HCT116 (cell line): ENCODE data around the gene ESPN. TPM values are rescaled to one million over a fixed set of nuclear protein-coding genes. Genes with fewer than 3 reads are reported as not detected.

Experiments used
- ATAC-seq: fragments of 200-7000 bp; cut with Tn5 transposase; 2 replicates; pipeline ENCODE4 v1.9.1; 2020; ENCODE audit warnings: mild to moderate bottlenecking, moderate library complexity
- BruUV-seq: library from RNA; stranded (reverse); fragments of 400-500 nt; replicated peaks from 2 replicates; lab custom pipeline; 2021; lab: Mats Ljungman, UMichigan
- CTCF ChIA-PET: fragments of 300-600 bp; sonication (Branson Sonifier 250); formaldehyde crosslinking; loops from one replicate; lab custom pipeline; 2021; ENCODE audit warnings: antibody characterized with exemption; lab: Charles Lee
- POLR2A ChIA-PET: fragments of 300-600, 350-600 bp; sonication (Branson Sonifier 250); formaldehyde crosslinking; loops from one replicate; lab custom pipeline; 2021; ENCODE audit warnings: antibody characterized with exemption; lab: Charles Lee
- RAD21 ChIA-PET, 2 experiments: fragments of 300-600 bp; sonication (Branson Sonifier 250); formaldehyde crosslinking; loops; one replicate each; lab custom pipeline; 2023; ENCODE audit warnings: low total read pairs in 2 of 2; ENCODE audit not compliant: uncharacterized antibody in 2 of 2, unreplicated experiment in 2 of 2, low non-redundant PET in 1 of 2; lab: Charles Lee
- DNase-seq: peaks from one replicate; pipeline ENCODE4 v3.0.0-alpha.2; 2010; ENCODE audit warnings: low read depth, low spot score
- H2AFZ ChIP-seq: fragments of 200-600 bp; shearing (Covaris generic), sonication (generic); 2 replicates; pipeline ENCODE4 v1.6.1; 2017; ENCODE audit warnings: low read depth, mixed run types, mixed read lengths, antibody characterized with exemption, low read length; ENCODE audit not compliant: poor library complexity, severe bottlenecking
- H3K27ac ChIP-seq: 2 replicates; pipeline ENCODE4 v1.5.1; 2012; ENCODE audit warnings: low read depth, low read length
- H3K27me3 ChIP-seq: fragments of 200-600 bp; sonication (generic); 2 replicates; pipeline ENCODE4 v1.6.1; 2016; ENCODE audit warnings: mixed run types, low read length, mixed read lengths; ENCODE audit not compliant: insufficient read depth
- H3K36me3 ChIP-seq, 2 experiments: fragments of 200-500 bp in 1 of 2; fragments of 200-600 bp in 1 of 2; sonication (Bioruptor generic) in 1 of 2; sonication (generic) in 1 of 2; 2 replicates each; pipeline versions ENCODE4 v1.5.1 to v1.6.1; 2014 to 2016; ENCODE audit warnings: low read length in 2 of 2, inconsistent platforms in 1 of 2, mixed read lengths in 1 of 2, mixed run types in 1 of 2; ENCODE audit not compliant: insufficient read depth in 2 of 2, control insufficient read depth in 1 of 2
- H3K4me1 ChIP-seq, 2 experiments: fragments of 200-600 bp in 1 of 2; sonication (generic) in 1 of 2; 2 replicates each; pipeline versions ENCODE4 v1.5.1 to v1.6.1; 2012 to 2017; ENCODE audit warnings: low read length in 2 of 2, inconsistent platforms in 1 of 2, mild to moderate bottlenecking in 1 of 2, mixed read lengths in 1 of 2, mixed run types in 1 of 2, moderate library complexity in 1 of 2; ENCODE audit not compliant: insufficient read depth in 2 of 2, control insufficient read depth in 1 of 2
- H3K4me2 ChIP-seq: fragments of 200-600 bp; sonication (generic); 2 replicates; pipeline ENCODE4 v1.6.1; 2017; ENCODE audit warnings: mixed run types, low read length, mixed read lengths
- H3K4me3 ChIP-seq, 2 experiments: fragments of 200-600 bp in 1 of 2; sonication (generic) in 1 of 2; replicated peaks in 1 of 2; 2 replicates each; pipeline ENCODE4 v1.5.1; 2011 to 2016; ENCODE audit warnings: low read length in 2 of 2, control low read depth in 1 of 2, low read depth in 1 of 2, mild to moderate bottlenecking in 1 of 2, mixed read lengths in 1 of 2, mixed run types in 1 of 2
- H3K79me2 ChIP-seq: fragments of 200-600 bp; sonication (generic); 2 replicates; pipeline ENCODE4 v1.6.1; 2017; ENCODE audit warnings: mild to moderate bottlenecking, mixed run types, low read length, moderate library complexity, mixed read lengths; ENCODE audit not compliant: insufficient read depth
- H3K9ac ChIP-seq: fragments of 200-600 bp; sonication (generic); 2 replicates; pipeline ENCODE4 v1.6.1; 2016; ENCODE audit warnings: low read length, mixed read lengths
- H3K9me2 ChIP-seq: fragments of 200-600 bp; sonication (generic), shearing (Covaris generic); 2 replicates; pipeline ENCODE4 v1.6.1; 2017; ENCODE audit warnings: mixed run types, mild to moderate bottlenecking, moderate library complexity; ENCODE audit not compliant: insufficient read depth
- H3K9me3 ChIP-seq, 2 experiments: fragments of 200-500 bp in 1 of 2; fragments of 200-600 bp in 1 of 2; sonication (Bioruptor generic) in 1 of 2; sonication (generic) in 1 of 2; 2 replicates each; pipeline ENCODE4 v1.6.1; 2014 to 2017; ENCODE audit warnings: low read length in 2 of 2, mixed read lengths in 2 of 2, inconsistent platforms in 1 of 2, low read depth in 1 of 2, mild to moderate bottlenecking in 1 of 2, mixed run types in 1 of 2, moderate library complexity in 1 of 2; ENCODE audit not compliant: control insufficient read depth in 1 of 2, insufficient read depth in 1 of 2
- H4K20me1 ChIP-seq: fragments of 200-600 bp; sonication (generic), shearing (Covaris generic); 2 replicates; pipeline ENCODE4 v1.6.1; 2017; ENCODE audit warnings: mixed run types, mild to moderate bottlenecking, moderate library complexity; ENCODE audit not compliant: insufficient read depth
- EGR1 ChIP-seq: IDR thresholded peaks from 2 replicates; pipeline ENCODE4 v1.6.1; 2012; ENCODE audit warnings: low read depth
- ELF1 ChIP-seq: IDR thresholded peaks from 2 replicates; pipeline ENCODE4 v1.6.1; 2012; ENCODE audit warnings: low read depth, borderline replicate concordance
- EZH2 ChIP-seq: fragments of 200-600 bp; sonication (generic); IDR thresholded peaks from 2 replicates; pipeline ENCODE4 v1.6.1; 2017; ENCODE audit warnings: antibody characterized with exemption, mixed run types
- MAX ChIP-seq: IDR thresholded peaks from 2 replicates; pipeline ENCODE4 v1.6.1; 2012
- POLR2AphosphoS5 ChIP-seq: IDR thresholded peaks from 2 replicates; pipeline ENCODE4 v1.6.1; 2011; ENCODE audit warnings: mild to moderate bottlenecking, low read depth, low read length, moderate library complexity
- RAD21 ChIP-seq: IDR thresholded peaks from 2 replicates; pipeline ENCODE4 v1.6.1; 2012; ENCODE audit warnings: low read depth, mild to moderate bottlenecking
- SIN3A ChIP-seq: IDR thresholded peaks from 2 replicates; pipeline ENCODE4 v1.6.1; 2012; ENCODE audit warnings: low read depth
- SP1 ChIP-seq: IDR thresholded peaks from 2 replicates; pipeline ENCODE4 v1.6.1; 2012; ENCODE audit warnings: low read depth
- SRF ChIP-seq: IDR thresholded peaks from 2 replicates; pipeline ENCODE4 v1.6.1; 2012; ENCODE audit warnings: low read depth
- YY1 ChIP-seq: IDR thresholded peaks from 2 replicates; pipeline ENCODE4 v1.6.1; 2011; ENCODE audit warnings: low read length, low read depth, moderate library complexity, mild to moderate bottlenecking; ENCODE audit not compliant: insufficient replicate concordance; ENCODE audit errors: extremely low read depth
- intact Hi-C: fragments of 100-400 bp; cut with micrococcal nuclease; formaldehyde crosslinking; loops from 2 replicates; pipeline ENCODE4 v1.10.0; 2022
- total RNA-seq: library from RNA; stranded (reverse); gene quantifications from one replicate; pipeline ENCODE4 v1.2.1, GENCODE V29; 2021; ENCODE audit not compliant: unreplicated experiment
- TF ChIP-seq, protein P1 (sequence below): IDR thresholded peaks from 2 replicates; pipeline ENCODE4 v1.6.1; 2012
- TF ChIP-seq, protein P2 (sequence below): IDR thresholded peaks from 2 replicates; pipeline ENCODE4 v1.6.1; 2011; ENCODE audit warnings: mild to moderate bottlenecking, low read length, moderate library complexity; ENCODE audit not compliant: insufficient replicate concordance; ENCODE audit errors: extremely low read depth

ESPN gene
- total RNA-seq, 1 experiment from 2014 or later = 114 TPM

DNA sequence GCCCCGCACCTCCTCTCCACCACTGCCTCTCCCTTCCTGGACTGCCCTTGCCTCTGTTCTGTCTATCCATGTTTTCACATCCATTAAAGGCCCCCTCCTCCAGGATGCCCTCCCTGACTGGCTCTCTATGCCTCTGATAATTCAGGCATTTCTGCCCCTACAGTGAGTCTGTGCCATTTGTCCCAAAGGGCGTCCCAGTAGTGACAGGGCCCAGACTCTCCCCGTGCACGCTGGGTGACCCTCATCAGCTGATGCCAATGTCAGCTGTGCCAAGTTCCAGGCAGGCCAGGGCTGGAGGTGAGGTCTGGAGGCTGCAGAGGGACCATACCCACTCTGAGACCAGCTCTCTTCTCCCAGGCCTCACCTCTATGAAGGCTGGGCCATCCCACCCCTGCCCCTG is 70.1 kb downstream of the ESPN start:
- Histone ChIP-seq H4K20me1 (no peaks in the 10 kb centered on the region), H3K4me3 (no peak overlapping the region), H2AFZ (no peak overlapping the region), H3K4me2 (no peak overlapping the region), H3K36me3 (no peaks in the 10 kb centered on the region), H3K79me2 (peaks cover under 1% of the 10 kb centered on the region; the same call in 1 of the 2 replicates), H3K9me2 (no peaks in the 10 kb centered on the region), H3K4me1 (peaks cover 27 to 62% of the 10 kb centered on the region in 2 experiments), H3K27me3 (no peaks in the 10 kb centered on the region), H3K27ac (no peak overlapping the region), H3K9ac (no peak overlapping the region), H3K9me3 (no peaks in the 10 kb centered on the region)
- intact Hi-C loops = no loop called here
- DNase-seq (no peak), ATAC-seq (no peak)
- ChIA-PET RAD21 (no interaction called here), POLR2A (no interaction called here), CTCF (no interaction called here)
- TF ChIP-seq SRF (no peak), EZH2 (no peak), SP1 (no peak), ELF1 (no peak), MAX (no peak), YY1 (no peak), SIN3A (no peak), EGR1 (no peak), POLR2AphosphoS5 (no peak), RAD21 (no peak)
- TF ChIP-seq, protein P1, sequence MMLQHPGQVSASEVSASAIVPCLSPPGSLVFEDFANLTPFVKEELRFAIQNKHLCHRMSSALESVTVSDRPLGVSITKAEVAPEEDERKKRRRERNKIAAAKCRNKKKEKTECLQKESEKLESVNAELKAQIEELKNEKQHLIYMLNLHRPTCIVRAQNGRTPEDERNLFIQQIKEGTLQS = no peak
- TF ChIP-seq, protein P2, sequence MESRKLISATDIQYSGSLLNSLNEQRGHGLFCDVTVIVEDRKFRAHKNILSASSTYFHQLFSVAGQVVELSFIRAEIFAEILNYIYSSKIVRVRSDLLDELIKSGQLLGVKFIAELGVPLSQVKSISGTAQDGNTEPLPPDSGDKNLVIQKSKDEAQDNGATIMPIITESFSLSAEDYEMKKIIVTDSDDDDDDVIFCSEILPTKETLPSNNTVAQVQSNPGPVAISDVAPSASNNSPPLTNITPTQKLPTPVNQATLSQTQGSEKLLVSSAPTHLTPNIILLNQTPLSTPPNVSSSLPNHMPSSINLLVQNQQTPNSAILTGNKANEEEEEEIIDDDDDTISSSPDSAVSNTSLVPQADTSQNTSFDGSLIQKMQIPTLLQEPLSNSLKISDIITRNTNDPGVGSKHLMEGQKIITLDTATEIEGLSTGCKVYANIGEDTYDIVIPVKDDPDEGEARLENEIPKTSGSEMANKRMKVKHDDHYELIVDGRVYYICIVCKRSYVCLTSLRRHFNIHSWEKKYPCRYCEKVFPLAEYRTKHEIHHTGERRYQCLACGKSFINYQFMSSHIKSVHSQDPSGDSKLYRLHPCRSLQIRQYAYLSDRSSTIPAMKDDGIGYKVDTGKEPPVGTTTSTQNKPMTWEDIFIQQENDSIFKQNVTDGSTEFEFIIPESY = no peak
- no TSS peak for BruUV-seq
